CD4-positive, alpha-beta T cell treated with Interferon gamma for 1 hour (primary cell): ENCODE data around the gene GABRB3.

Experiments used
- DNase-seq: peaks from one replicate; pipeline ENCODE4 v3.0.0-alpha.2; 2020

Gene GABRB3

DNA sequence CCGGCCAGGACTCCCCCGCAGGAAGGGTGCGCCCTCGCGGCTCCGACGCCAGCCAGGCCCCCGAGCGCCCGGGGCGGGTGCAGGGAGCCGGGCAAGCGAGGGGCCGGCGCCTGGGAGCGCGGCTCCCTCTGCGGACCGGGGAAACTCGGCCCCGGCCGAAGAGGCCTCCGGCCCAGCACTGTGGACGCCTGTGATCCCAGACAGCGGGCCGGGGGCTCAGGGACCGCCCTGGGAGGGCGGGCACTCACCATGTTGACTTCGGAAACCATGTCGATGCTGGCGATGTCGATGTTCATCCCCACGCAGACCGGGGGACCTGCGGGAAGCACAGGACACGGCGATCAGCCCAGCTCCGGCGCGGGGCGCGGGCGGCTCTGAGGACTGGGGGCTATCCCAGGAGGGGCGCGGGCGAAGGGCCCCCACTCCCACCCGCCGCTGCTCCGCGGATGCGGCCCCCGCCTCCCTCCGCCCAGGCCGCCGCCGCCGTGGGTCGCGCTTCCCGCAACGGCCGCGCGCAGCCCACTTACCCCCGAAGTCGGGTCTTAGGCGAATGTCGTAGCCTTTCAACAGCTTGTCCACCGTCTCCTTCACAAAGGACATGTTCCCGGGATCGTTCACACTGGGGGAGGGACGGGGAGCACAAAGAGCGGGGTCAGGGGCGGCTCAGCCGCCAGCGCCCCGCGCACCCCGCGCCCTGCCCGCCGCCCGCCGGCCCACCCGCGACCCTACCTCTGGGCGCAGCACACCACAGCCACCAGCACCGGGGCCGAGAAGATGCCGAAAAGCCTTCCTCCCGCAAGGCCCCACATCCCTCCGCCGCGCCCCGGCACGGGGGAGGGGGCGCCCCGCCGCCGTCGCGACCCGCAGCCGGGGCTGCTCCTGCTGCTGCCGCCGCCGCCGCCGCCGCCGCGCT lies at the start of gene GABRB3:
TSS of gene GABRB3 (minus strand) at position 913 of the 913 bp plus-strand sequence.
- DNase-seq: no peak

DNA sequence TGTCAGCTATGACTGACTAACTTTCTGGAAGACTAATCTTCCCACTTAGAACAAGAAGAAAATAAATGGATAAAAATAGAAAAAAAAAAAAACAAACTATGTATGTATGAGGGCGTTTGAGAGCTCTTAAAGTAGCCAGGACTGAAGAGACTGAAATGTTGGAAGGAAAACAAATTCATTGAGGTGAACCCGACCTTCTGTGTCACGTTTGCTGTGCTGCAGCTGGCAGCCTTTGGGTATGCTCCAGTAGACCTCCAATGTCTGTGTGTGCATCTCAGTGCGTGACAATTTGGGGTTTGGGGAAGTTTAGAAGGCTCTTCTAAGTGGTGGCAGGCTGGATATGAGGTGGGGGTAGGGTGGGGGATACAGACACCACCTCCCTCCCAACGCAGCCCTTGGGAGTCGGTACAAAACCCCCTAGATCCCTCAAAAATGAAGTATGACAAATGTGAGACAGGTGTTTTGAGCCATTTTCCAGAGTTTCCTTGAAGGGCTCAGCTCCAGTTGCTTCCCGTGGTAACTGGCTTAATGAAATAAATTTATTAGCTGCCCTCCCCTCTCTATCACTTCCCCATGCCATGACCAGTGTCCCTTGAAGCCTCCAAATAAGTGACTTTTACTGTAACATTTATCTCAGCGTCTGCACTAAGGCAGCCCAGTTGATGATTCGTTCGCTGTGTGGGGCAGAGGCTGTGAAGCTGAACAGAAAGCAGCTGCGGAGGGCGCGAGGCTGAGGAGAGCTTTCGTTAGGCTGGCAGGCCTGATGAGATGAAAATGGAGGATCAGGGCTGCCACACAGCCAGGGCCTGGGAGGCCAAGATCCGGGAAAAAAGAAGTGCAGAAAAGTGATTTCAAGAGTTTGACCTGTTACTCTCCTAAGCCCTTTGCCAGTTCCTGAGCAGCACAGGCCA lies 34.9 kb upstream of the GABRB3 start:
- DNase-seq: no peak

DNA sequence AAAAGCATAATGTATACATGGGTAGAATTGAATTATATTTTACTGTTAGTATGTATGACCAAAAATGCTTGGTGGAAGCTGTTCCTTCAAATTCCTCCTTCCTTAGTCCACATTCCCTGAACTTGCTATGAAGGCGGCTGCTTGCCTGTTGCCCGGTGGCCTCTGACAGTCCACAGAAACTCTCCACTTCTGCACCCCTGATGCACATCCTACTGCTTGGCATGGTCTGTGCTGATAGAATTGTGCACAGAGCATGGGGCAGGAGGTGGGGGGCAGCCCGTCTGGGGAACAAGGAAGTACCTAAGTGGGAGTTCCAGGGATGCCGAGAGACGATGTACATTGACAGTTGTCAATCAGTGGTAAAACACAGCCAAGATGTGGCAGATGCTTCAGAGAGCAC lies 33.7 kb upstream of the GABRB3 start:
- no peak for DNase-seq

DNA sequence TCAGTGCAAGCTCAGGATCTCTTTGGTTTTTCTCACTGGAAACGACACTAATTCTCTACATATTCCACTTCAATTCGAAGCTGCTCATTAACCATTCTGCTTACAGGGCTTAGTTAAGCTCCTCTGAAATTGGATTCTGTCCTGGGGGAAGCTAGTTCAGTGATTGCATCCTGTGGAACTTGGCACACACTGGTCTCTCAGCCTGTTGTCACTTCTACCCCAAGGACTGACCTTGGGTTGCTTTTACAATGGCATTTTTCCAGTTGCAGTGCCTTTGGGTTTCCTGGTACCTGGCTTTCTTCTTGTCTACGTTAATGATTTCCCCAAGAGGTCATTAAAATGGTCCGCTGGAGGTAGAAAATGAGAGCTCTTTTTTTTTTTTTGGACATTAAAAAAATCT lies 33.3 kb upstream of the GABRB3 start:
- DNase-seq: no peak

DNA sequence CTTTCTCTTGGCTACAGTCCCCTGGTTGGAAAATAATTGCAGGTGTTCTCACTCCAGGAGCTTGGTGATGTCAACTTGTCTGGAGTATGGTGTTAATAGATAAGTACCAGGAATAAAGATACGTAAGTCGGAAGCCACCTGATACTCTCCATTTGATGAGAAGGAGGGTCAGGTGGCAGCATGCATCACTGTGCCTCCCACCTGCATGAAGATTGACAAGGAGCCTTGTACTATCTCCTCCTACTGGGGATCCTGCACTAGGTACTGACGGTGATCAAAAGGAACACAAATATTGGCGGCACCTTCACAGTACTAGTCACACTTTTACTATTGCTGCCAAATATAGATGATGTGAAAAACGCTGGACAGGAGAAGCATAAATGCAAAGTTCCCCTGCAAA lies 32.6 kb upstream of the GABRB3 start:
- DNase-seq: no peak

DNA sequence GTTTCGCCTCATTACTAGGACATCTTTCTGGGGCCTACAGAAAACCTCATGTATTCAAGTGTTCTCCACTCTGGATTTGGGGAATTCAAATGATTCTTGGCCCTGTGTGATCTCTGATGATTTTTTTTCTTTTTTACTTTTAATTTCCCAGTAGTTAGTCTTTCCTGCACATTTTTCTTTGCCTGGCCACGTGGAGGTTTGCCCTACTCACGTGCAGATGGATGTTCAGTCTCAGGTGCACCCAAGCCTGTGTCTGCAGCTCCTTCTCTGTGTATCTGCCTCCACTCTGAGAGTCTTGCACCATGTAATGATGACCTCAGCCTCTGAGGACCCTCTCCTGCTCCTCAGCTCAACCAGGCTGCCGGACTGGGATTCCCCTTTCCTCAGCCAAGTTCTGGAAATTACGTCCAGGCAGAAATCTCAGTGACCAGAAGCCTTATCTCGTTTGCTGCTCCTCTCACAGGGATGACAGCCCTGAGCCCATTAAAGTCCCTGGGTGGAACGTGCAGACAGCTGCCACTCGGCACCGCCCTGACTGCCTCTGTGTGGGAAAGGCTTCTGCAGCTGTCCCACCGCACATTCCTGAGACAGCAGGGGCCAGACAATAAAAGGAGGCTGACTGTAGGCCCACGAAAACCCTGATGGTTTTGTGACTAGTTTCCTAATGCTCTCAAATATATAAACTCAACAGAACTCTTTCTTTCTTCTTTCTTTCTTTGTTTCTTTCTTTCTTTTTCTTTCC lies 31.4 kb upstream of the GABRB3 start:
- no peak for DNase-seq

DNA sequence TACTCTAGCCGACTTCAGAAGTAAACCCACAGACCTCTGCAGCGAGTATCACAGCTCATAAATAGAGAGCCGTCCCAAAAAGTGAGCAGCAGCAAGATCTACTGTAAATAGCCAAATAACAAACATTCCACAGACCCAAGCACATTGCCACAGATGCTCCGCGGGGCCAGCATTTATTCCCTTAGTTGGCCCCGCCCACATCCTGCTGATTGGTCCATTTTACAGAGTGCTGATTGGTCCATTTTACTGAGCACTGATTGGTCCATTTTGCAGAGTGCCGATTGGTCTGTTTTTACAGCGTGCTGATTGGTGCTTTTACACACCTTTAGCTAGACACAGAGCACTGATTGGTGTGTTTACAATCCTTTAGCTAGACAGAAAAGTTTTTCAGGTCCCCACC lies 17.3 kb upstream of the GABRB3 start:
- DNase-seq: no peak

DNA sequence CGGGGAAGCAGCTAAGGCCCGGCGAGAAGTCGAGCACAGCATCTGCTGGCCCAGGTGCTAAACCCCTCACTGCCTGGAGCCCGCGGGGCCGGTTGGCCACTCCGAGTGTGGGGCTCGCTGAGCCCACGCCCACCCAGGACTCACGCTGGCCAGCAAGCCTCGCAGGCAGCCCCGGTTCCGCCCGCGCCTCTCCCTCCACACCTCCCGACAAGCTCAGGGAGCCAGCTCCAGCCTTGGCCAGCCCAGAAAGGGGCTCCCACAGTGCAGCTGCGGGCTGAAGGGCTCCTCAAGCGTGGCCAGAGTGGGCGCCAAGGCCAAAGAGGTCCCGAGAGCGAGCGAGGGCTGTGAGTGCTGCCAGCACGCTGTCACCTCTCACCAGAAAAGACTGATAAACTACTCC lies 8.9 kb upstream of the GABRB3 start:
- DNase-seq: no peak

DNA sequence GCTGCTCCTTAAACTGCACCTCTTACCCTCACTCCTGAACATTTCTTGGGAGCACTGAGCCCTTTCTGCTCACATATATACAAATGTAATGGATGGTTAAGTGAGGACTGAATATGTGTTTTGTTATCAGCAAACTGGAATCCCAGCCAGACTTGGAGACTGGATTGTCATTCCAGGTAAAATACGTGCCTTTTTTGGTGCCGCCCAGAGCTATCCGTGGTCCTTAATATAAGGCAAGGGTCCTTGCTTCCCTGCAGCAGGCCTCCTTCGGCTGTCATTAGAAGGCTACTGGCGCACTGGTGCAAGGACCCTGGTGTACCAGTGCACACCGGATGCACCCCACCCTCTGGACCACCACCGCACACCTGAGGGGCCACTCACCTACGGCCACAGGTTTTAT lies 1.1 kb upstream of the GABRB3 start:
- DNase-seq: no peak

DNA sequence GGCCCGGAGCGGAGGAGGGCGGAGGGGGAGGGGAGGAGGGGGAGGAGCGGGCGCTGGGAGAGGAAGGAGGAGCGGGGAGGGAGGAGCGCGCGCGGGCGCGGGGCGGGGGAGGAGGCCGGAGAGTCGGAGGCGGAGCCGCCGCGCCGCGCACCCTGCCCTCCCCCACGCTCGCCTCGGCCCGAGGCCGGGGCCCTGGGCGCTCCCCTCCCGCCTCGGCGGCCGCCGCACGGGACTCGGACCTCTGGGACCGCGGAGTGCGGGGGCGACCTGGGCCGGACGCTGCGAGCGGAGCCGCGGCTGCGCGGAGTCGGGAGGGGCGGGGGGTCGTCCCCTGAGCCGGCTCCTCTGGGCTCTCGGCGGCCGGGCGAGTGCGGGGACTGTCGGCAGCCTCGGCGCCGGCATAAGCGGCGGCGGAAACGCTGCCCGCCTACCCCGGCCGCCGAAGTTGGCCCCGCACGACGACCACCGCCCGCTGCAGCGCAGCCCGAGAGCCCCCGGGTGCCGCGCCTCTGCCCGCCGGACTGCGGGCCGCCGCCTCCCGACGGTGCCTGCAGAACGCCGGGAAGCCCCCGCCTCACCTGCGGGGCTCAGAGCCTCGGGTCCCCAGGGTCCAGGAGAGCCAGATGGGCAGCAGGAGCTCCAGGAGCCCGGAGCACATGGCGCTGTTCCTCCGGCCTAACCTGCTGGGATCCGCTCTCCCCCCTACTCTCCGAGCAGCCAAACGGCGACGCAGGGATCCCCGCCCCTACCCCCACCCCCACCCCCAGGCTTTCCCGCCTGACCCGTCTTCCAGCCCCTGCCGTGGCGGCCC lies 406 bp upstream of the GABRB3 start:
- no peak for DNase-seq

DNA sequence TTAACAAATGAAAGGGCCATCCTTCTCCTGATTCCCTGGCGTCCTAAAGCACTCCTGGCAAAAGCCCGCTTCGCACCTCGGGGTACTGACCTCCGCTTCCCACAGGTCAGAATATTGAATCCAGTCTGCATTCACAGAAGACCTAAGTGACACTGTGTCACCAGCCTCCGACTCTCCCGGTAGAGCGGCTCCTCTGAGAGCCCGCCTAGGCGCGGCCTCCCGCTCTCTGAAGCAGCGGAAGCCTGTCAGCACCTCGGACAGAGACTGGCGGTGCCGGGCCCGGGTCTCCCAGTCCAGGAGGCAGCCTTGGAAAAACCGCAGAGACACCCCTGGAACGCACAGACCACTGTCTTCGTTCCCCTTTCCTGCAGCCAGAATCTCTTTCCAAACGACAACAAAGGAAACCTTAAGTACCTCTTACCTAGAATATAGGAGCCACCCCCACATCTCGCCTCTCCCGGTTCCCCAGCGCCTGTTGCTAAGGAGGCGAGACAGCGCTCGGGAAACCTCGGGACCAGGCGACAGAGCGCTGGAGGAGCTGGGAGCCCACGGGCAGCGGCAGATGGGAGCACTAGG lies 1.2 kb downstream of the GABRB3 start:
- DNase-seq: no peak

DNA sequence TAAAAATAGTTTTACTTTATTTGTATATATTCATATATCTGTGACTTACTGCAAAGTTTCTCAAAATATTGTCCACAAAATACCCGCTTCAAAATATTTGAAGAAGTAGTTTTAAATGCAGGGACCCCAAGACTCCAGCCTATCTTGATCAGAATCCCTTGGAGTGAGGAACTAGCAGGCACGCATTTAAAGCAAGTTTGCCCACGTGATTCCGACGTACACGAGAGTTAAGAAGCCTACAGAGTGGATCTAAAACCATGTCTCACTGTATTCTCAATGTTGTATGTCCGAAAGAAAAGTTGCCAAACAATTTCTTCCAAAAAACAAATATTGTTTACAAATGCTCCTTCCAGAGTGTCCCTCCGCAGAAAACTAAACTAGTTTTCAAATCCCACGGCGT lies 1.7 kb downstream of the GABRB3 start:
- DNase-seq: no peak

DNA sequence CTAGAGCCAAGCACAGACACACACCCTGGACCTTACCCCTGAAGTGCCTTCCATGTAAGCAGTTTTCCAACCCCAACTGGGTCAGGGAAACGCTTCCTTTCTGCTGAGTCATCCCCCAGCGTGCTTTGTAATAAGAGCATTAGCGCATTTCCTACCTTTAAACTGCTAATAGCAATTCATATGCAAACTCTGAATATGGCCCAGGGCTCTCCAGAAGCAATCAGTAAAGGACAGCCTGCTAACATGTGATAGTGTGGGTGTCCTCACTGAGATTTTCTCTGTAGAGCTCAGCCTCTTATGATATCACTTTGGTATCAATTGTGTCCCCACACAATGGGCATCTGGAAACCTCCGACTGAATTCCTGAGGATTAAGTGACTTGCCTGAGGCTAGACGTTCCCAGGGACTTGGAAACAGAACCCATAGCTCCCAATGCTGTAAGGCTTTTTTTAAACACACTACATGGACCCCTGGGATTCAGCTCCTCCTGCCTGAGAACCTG lies 5.6 kb downstream of the GABRB3 start:
- no peak for DNase-seq

DNA sequence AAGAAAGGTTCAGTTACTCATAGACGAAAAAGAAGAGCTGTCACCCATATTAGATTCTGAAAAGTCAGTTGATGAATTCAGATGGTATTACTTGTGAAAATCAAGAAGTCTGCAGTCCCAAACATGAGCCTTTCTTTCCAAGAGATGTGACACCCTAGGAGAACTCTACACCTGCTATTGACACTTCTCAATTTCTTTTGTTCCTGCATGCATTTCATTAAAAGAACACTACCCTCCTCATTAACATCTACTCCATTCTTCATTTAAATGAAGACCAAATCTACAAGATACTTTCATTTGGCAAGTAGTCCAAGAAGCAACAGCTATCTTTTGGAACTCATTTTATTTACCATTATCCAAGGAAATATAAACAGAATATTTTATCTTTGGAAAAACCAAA lies 6.6 kb downstream of the GABRB3 start:
- no peak for DNase-seq

DNA sequence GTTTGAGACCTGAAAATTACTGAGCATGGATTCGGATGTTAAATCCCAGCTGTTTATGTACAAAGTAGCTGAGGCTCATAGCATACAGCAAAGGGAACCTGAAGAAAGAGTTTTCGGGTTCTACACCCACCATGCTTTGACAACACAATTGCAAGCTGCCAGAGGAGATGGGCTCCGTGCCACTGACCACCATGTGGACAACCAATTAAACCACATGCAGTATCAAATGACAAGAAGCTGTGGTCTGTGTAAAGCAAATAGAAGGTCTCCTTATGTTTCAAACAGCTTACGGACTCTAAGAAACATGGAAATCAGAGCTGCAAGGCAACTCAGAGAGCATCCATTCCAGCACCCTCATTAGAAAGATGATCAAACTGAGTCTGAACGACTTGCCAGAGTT lies 12.9 kb downstream of the GABRB3 start:
- DNase-seq: no peak

DNA sequence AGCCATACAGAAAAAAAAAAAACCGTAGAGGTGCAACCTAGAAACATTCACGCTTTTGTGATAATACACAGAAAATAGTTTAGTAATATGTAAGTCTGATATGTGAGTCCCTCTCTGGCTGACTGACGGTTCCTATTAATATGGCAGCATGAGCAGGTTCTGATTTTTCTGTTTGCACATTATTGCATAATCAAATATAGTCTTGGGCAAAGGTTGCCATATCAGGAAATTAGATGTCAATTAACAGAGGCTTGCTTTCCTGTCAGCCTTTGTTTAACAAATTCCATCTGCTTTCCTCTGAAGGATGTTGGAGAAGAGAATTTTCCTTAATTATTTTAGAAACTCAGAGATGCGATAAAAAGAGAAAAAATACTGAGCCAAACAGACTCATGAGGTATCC lies 14.8 kb downstream of the GABRB3 start:
- DNase-seq: no peak

DNA sequence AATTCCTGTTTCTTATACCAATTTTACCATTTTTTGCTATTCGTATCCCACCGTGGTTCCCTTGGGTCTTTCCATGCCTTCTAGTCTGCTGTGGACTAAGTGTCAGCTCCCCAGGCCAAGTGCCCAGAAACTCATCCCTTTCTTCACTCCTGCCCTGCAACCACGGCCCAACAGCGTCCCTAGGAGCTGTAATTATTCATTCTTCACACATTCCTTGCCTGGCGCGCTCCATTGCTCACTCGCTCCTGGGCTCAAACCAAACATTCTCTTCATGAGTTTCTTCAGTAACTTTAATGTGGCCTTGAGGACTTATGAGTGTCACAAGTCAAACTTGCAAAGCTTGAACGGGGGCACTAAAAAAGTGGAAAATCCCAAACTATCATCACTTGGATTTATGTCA lies 15.7 kb downstream of the GABRB3 start:
- DNase-seq: no peak

DNA sequence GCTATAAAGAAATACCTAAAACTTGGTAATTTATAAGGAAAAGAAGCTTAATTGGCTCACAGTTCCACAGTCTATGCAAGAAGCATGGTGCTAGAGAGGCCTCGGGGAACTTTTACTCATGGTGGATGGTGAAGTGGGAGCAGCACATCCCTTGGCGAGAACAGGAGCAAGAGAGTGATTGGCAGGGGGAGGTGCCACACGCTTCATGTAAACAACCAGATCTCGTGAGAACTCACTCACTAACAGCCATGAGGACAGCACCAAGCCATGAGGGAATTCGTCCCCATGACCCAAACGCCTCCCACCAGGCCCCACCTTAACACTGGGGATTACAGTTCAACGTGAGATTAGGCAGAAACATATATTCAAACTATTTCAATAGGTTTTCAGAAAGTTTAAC lies 28.0 kb downstream of the GABRB3 start:
- DNase-seq: no peak

DNA sequence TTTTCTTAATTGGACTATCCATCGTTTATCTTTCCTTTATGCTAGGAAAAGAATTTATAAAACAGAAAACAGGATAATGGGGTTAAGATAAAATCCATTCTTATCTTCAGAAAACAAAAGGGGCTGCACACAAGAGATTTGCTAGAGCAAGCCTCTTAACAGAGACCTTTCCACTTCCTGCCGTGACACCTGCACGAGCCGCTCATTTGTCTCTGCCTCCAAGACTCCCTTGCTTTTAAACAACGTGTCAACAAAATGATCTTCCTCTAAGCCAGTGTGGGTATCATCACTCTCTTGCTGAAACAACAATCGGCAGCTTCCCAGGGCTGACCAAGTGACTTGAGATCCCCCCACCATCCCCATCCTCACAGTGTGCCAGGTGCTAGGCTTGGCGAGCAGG lies 33.1 kb downstream of the GABRB3 start:
- DNase-seq: no peak

DNA sequence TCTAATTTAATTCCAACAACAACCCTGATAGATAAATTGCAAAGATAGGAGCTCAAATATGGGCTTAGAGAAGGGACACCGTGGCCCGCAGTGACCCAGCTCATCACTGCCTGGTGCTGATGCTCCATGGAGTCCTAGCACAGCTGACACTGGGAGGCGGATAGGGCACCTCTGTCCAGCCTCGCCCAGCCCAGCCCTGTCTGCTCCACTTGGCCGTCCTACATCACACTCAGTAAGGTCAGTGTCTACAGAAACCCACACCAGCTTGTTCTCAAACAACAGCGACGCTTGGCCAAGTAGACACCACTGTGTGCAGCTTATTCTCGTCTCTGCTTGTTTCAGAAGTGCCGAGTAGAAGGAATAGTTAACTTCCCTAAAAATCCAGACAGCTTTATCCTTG lies 33.9 kb downstream of the GABRB3 start:
- no peak for DNase-seq

DNA sequence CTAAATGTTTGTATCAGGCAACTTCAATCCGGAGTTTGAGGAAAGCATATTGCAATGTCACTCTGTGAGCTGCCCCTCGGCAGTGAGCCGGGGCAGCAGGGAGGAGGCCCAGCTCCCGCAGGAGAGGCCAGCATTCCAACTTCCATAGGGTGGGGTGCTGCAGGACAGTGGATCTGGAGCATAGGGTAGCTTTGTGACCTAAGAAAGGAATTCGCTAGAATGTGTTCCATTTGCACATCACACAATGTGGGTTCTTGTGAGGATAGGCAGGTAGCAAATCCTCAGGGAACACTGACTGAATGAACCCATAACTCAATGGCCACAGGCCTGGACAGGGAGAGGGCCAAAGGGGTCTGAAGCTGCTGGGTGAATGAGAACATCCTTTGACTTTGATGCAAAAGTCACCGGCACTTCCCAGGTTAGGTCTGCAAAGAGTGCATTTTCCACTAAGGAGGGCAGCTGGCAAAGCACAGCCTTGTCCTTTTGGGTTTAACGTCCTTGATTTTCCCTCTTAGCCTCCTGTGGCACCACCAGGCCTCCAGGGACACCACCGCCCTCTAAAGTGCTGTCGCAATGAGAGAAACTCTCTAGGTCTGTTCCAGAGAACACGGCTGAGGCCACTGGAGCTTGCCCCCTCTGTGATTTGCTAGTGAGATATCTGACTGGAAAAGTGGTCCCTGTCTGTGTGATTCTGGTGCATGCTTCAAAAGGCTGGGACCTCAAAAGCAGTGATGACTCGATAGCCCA lies 36.2 kb downstream of the GABRB3 start:
- no peak for DNase-seq
